GM18526 (cell line): ENCODE data around the gene NDRG2.

Experiments
- POLR2A ChIP-seq: IDR thresholded peaks from 3 replicates; pipeline ENCODE4 v1.6.1; 2011; ENCODE audit not compliant: insufficient read length; ENCODE audit errors: extremely low read depth

The NDRG2 gene

GRCh38 chr14:20980906-20981305, 44.0 kb downstream of the NDRG2 start:
- TF ChIP-seq POLR2A, result no peak

GRCh38 chr14:20978687-20979086, 46.2 kb downstream of the NDRG2 start:
- no peak for TF ChIP-seq POLR2A

GRCh38 chr14:20976291-20976690, 48.6 kb downstream of the NDRG2 start:
- no peak for TF ChIP-seq POLR2A

- no peak for TF ChIP-seq POLR2A
These were observed 51.4 kb downstream of the NDRG2 start for GRCh38 chr14:20973501-20973900.

- TF ChIP-seq POLR2A, result no peak
These were observed 53.2 kb downstream of the NDRG2 start for GRCh38 chr14:20971705-20972021.

GRCh38 chr14:20970983-20971704, 53.7 kb downstream of the NDRG2 start:
- TF ChIP-seq POLR2A, result no peak

GRCh38 chr14:20970647-20970982, 54.2 kb downstream of the NDRG2 start:
- no peak for TF ChIP-seq POLR2A

- no peak for TF ChIP-seq POLR2A
These were observed 55.5 kb downstream of the NDRG2 start for GRCh38 chr14:20969336-20969735.
